PC-3 (cell line): ENCODE measurements around the gene KLK15. TPM values are rescaled to one million over a fixed set of nuclear protein-coding genes. Genes with fewer than 3 reads are reported as not detected.

ENCODE experiments used
- ATAC-seq: fragments of 200-7000 bp; cut with Tn5 transposase; 2 replicates; pipeline ENCODE4 v1.9.1; 2020; ENCODE audit warnings: mild to moderate bottlenecking, moderate library complexity
- BruUV-seq: library from RNA; stranded (reverse); fragments of 400-500 nt; replicated peaks from 2 replicates; lab custom pipeline; 2021; lab: Mats Ljungman, UMichigan
- CTCF ChIA-PET: fragments of 300-600 bp; sonication (Branson Sonifier 250); formaldehyde crosslinking; loops from one replicate; lab custom pipeline; 2022; ENCODE audit warnings: antibody characterized with exemption; lab: Charles Lee
- POLR2A ChIA-PET: fragments of 300-600 bp; sonication (Branson Sonifier 250); formaldehyde crosslinking; loops from one replicate; lab custom pipeline; 2022; ENCODE audit warnings: antibody characterized with exemption; ENCODE audit not compliant: unreplicated experiment; lab: Charles Lee
- DNase-seq: peaks from one replicate; pipeline ENCODE4 v3.0.0-alpha.2; 2015
- H2AFZ ChIP-seq: fragments of 300-600 bp; sonication (generic); 2 replicates; pipeline ENCODE4 v1.6.0; 2016; ENCODE audit warnings: antibody characterized with exemption, low read length
- H3F3A ChIP-seq: fragments of 300-600 bp; sonication (generic); one replicate; pipeline ENCODE4 v1.6.0; 2017; ENCODE audit warnings: antibody characterized with exemption, low read length, control low read depth, mild to moderate bottlenecking; ENCODE audit not compliant: unreplicated experiment
- H3K27ac ChIP-seq: fragments of 300-600 bp; sonication (generic); 2 replicates; pipeline ENCODE4 v1.5.1; 2016; ENCODE audit warnings: mild to moderate bottlenecking, low read length
- H3K27me3 ChIP-seq: fragments of 300-600 bp; sonication (generic); 2 replicates; pipeline ENCODE4 v1.6.1; 2016; ENCODE audit warnings: low read length, mixed read lengths
- H3K36me3 ChIP-seq: fragments of 300-600 bp; sonication (generic); 2 replicates; pipeline ENCODE4 v1.6.1; 2016; ENCODE audit warnings: low read depth, mixed run types, low read length, mixed read lengths
- H3K4me1 ChIP-seq: fragments of 300-600 bp; sonication (generic); 2 replicates; pipeline ENCODE4 v1.5.1; 2016; ENCODE audit warnings: low read length; ENCODE audit not compliant: insufficient read depth
- H3K4me2 ChIP-seq: fragments of 300-600 bp; sonication (generic); 2 replicates; pipeline ENCODE4 v1.6.0; 2016; ENCODE audit warnings: low read length
- H3K4me3 ChIP-seq: fragments of 300-600 bp; sonication (generic); 2 replicates; pipeline ENCODE4 v1.5.1; 2016; ENCODE audit warnings: mild to moderate bottlenecking, low read length, mixed read lengths
- H3K79me2 ChIP-seq: fragments of 300-600 bp; sonication (generic); 2 replicates; pipeline ENCODE4 v1.6.1; 2017; ENCODE audit warnings: low read length, mixed read lengths
- H3K9ac ChIP-seq: fragments of 300-600 bp; sonication (generic); 2 replicates; pipeline ENCODE4 v1.6.0; 2016; ENCODE audit warnings: mild to moderate bottlenecking, low read length
- H3K9me2 ChIP-seq: fragments of 300-600 bp; sonication (generic); replicated peaks from 2 replicates; pipeline ENCODE4 v1.6.1; 2016; ENCODE audit warnings: mixed run types, low read length, mixed read lengths
- H3K9me3 ChIP-seq: fragments of 300-600 bp; sonication (generic); 2 replicates; pipeline ENCODE4 v1.6.1; 2016; ENCODE audit warnings: low read length, mixed read lengths
- H4K20me1 ChIP-seq: fragments of 300-600 bp; sonication (generic); 2 replicates; pipeline ENCODE4 v1.6.1; 2016; ENCODE audit warnings: low read length, mixed read lengths
- CTCF ChIP-seq: fragments of 300-600 bp; sonication (generic); conservative IDR thresholded peaks from 2 replicates; pipeline ENCODE4 v1.5.1; 2017; ENCODE audit warnings: antibody characterized with exemption, low read depth, mild to moderate bottlenecking, low read length
- EZH2 ChIP-seq: fragments of 300-600 bp; sonication (generic); IDR thresholded peaks from one replicate; pipeline ENCODE4 v1.6.1; 2017; ENCODE audit warnings: antibody characterized with exemption, mild to moderate bottlenecking, low read length; ENCODE audit not compliant: unreplicated experiment
- EZH2phosphoT487 ChIP-seq: fragments of 300-600 bp; sonication (generic); IDR thresholded peaks from 2 replicates; pipeline ENCODE4 v1.6.1; 2018; ENCODE audit warnings: mild to moderate bottlenecking, antibody characterized with exemption, low read length, borderline replicate concordance
- intact Hi-C: fragments of 100-400 bp; cut with micrococcal nuclease; formaldehyde crosslinking; loops from 2 replicates; pipeline ENCODE4 v1.9.0; 2023
- total RNA-seq: library from RNA; depleted of rRNA; stranded (reverse); fragments of >200 nt; gene quantifications from 2 replicates; pipeline ENCODE4 v1.2.3, GENCODE V29; 2014

The KLK15 gene
- total RNA-seq, 1 experiment from 2014 or later, result 1.3 TPM

GRCh38 chr19:50870417-50871089, 37.2 kb upstream of the KLK15 start:
- no peaks in the 10 kb centered on the region for H3F3A ChIP-seq
- H3K4me2 ChIP-seq, result no peak overlapping the region
- H3K36me3 ChIP-seq, result no peaks in the 10 kb centered on the region
- H3K4me1 ChIP-seq, result no peaks in the 10 kb centered on the region
- no peak overlapping the region for H2AFZ ChIP-seq
- H3K79me2 ChIP-seq, result no peaks in the 10 kb centered on the region
- no peak overlapping the region for H3K4me3 ChIP-seq
- no TSS peak for BruUV-seq
- DNase-seq (no peak), ATAC-seq (no peak)
- intact Hi-C loops, result no loop called here
- no peaks in the 10 kb centered on the region for H3K9me3 ChIP-seq
- no peak overlapping the region for H3K27ac ChIP-seq
- TF ChIP-seq EZH2 (no peak), EZH2phosphoT487 (no peak), CTCF (no peak)
- H3K9me2 ChIP-seq, result no peaks in the 10 kb centered on the region
- no peaks in the 10 kb centered on the region for H4K20me1 ChIP-seq
- CTCF ChIA-PET, result no interaction called here
- POLR2A ChIA-PET, result no interaction called here
- H3K9ac ChIP-seq, result no peak overlapping the region
- H3K27me3 ChIP-seq, result peaks cover 100% of the 10 kb centered on the region

- no peak for TF ChIP-seq EZH2phosphoT487
- no peak for TF ChIP-seq EZH2
- no peak for TF ChIP-seq CTCF
- no peak overlapping the region for H3K4me3 ChIP-seq
- DNase-seq (no peak), ATAC-seq (no peak)
- H4K20me1 ChIP-seq, result no peaks in the 10 kb centered on the region
- no peaks in the 10 kb centered on the region for H3K9me3 ChIP-seq
- CTCF ChIA-PET, result no interaction called here
- POLR2A ChIA-PET, result no interaction called here
- no peak overlapping the region for H3K27ac ChIP-seq
- no peak overlapping the region for H3K4me2 ChIP-seq
- H3K9ac ChIP-seq, result no peak overlapping the region
- H3F3A ChIP-seq, result no peaks in the 10 kb centered on the region
- no peaks in the 10 kb centered on the region for H3K79me2 ChIP-seq
- intact Hi-C loops, result no loop called here
- no peaks in the 10 kb centered on the region for H3K36me3 ChIP-seq
- no peak overlapping the region for H2AFZ ChIP-seq
- H3K9me2 ChIP-seq, result no peaks in the 10 kb centered on the region
- no TSS peak for BruUV-seq
- H3K27me3 ChIP-seq, result peaks cover 97% of the 10 kb centered on the region
- H3K4me1 ChIP-seq, result no peaks in the 10 kb centered on the region
Measured at GRCh38 chr19:50869479-50869878, 36.1 kb upstream of the KLK15 start.

- Histone ChIP-seq H2AFZ (no peak overlapping the region), H3K27me3 (peaks cover 89% of the 10 kb centered on the region), H3K36me3 (no peaks in the 10 kb centered on the region), H3K79me2 (no peaks in the 10 kb centered on the region), H3K27ac (no peak overlapping the region), H3K4me3 (no peak overlapping the region), H3K9me3 (no peaks in the 10 kb centered on the region), H3F3A (no peaks in the 10 kb centered on the region), H3K4me1 (no peaks in the 10 kb centered on the region), H4K20me1 (no peaks in the 10 kb centered on the region), H3K9ac (no peak overlapping the region), H3K4me2 (no peak overlapping the region), H3K9me2 (no peaks in the 10 kb centered on the region)
- no peak for DNase-seq
- ChIA-PET CTCF (no interaction called here), POLR2A (no interaction called here)
- BruUV-seq, result no TSS peak
- TF ChIP-seq EZH2, result no peak
- TF ChIP-seq EZH2phosphoT487, result no peak
- TF ChIP-seq CTCF, result no peak
- intact Hi-C loops, result no loop called here
- ATAC-seq, result no peak
Measured at GRCh38 chr19:50861496-50862286, 28.3 kb upstream of the KLK15 start.
